Gastrocnemius medialis (tissue), 4 donors: ENCODE results near the gene SYT14.

Experiments
- POLR2A ChIP-seq, 2 donors: fragments of 450-650 bp; IDR thresholded peaks; one replicate each; pipeline ENCODE4 v1.6.1; 2017; ENCODE audit warnings: antibody characterized with exemption in 2 of 2, mild to moderate bottlenecking in 2 of 2, moderate library complexity in 2 of 2
- TF ChIP-seq, protein P1 (sequence below), 5 experiments: fragments of 450-650 bp in 3 of 5; fragments of 200-600 bp in 2 of 5; sonication (generic) in 2 of 5; IDR thresholded peaks in 4 of 5; conservative IDR thresholded peaks in 1 of 5; 1 replicate in 4 of 5; 2 replicates in 1 of 5; pipeline ENCODE4 v1.5.1; 2016 to 2019; ENCODE audit warnings: antibody characterized with exemption in 5 of 5, mild to moderate bottlenecking in 3 of 5, moderate library complexity in 3 of 5

GRCh38 chr1:209900734-209901133 lies 37.3 kb upstream of the SYT14 start:
- TF ChIP-seq, protein P1, sequence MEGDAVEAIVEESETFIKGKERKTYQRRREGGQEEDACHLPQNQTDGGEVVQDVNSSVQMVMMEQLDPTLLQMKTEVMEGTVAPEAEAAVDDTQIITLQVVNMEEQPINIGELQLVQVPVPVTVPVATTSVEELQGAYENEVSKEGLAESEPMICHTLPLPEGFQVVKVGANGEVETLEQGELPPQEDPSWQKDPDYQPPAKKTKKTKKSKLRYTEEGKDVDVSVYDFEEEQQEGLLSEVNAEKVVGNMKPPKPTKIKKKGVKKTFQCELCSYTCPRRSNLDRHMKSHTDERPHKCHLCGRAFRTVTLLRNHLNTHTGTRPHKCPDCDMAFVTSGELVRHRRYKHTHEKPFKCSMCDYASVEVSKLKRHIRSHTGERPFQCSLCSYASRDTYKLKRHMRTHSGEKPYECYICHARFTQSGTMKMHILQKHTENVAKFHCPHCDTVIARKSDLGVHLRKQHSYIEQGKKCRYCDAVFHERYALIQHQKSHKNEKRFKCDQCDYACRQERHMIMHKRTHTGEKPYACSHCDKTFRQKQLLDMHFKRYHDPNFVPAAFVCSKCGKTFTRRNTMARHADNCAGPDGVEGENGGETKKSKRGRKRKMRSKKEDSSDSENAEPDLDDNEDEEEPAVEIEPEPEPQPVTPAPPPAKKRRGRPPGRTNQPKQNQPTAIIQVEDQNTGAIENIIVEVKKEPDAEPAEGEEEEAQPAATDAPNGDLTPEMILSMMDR (IDR thresholded peaks at IDR 0.05 in 4 of 5, conservative IDR thresholded peaks at IDR 0.05 in 1 of 5) = no peak
- TF ChIP-seq POLR2A (IDR thresholded peaks at IDR 0.05) = no peak
